ENCODE measurements around the gene CTNNAL1.

DNA sequence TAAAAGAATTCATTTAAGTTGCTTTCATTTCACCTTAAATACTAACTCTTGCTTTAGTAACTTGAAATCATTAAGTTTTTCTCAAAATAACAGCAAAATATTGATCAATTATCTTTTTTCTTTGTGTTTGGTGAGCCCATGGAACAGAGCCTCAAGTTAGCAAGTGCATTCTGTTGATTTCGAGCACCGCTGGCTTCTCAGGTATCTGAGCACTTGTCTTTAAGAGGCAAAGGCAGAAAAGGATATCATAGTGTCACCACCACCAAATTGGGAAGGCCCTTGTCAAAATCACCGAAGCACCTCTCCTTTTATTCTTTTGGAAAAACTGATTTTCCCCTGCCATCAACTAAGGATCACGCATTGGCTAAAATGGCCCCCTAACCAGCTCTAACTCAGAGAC, 17.1 kb upstream of the CTNNAL1 start:
- TF ChIP-seq FOXM1 (IDR thresholded peaks at IDR 0.05; ENCODE audit: borderline replicate concordance, low read depth) (no peak), RAD21 (IDR thresholded peaks at IDR 0.05; ENCODE audit: low read depth) (no peak), EP300 (IDR thresholded peaks at IDR 0.05; ENCODE audit: borderline replicate concordance) (no peak), CEBPB (IDR thresholded peaks at IDR 0.05) (no peak), YY1 (IDR thresholded peaks at IDR 0.05; ENCODE audit: low read depth) (no peak), TEAD4 (IDR thresholded peaks at IDR 0.05) (no peak), EGR1 (IDR thresholded peaks at IDR 0.05) (no peak), NFIC (IDR thresholded peaks at IDR 0.05) (no peak), TAF1 (IDR thresholded peaks at IDR 0.05; ENCODE audit: low read depth) (no peak), TCF12 (IDR thresholded peaks at IDR 0.05; ENCODE audit: low read depth) (no peak), ZBTB7A (IDR thresholded peaks at IDR 0.05; ENCODE audit: low read depth) (no peak)
- TF ChIP-seq, protein P1, sequence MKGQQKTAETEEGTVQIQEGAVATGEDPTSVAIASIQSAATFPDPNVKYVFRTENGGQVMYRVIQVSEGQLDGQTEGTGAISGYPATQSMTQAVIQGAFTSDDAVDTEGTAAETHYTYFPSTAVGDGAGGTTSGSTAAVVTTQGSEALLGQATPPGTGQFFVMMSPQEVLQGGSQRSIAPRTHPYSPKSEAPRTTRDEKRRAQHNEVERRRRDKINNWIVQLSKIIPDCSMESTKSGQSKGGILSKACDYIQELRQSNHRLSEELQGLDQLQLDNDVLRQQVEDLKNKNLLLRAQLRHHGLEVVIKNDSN (IDR thresholded peaks at IDR 0.05), result no peak
- TF ChIP-seq, protein P2, sequence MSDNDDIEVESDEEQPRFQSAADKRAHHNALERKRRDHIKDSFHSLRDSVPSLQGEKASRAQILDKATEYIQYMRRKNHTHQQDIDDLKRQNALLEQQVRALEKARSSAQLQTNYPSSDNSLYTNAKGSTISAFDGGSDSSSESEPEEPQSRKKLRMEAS (IDR thresholded peaks at IDR 0.05), result no peak
- TF ChIP-seq, protein P3, sequence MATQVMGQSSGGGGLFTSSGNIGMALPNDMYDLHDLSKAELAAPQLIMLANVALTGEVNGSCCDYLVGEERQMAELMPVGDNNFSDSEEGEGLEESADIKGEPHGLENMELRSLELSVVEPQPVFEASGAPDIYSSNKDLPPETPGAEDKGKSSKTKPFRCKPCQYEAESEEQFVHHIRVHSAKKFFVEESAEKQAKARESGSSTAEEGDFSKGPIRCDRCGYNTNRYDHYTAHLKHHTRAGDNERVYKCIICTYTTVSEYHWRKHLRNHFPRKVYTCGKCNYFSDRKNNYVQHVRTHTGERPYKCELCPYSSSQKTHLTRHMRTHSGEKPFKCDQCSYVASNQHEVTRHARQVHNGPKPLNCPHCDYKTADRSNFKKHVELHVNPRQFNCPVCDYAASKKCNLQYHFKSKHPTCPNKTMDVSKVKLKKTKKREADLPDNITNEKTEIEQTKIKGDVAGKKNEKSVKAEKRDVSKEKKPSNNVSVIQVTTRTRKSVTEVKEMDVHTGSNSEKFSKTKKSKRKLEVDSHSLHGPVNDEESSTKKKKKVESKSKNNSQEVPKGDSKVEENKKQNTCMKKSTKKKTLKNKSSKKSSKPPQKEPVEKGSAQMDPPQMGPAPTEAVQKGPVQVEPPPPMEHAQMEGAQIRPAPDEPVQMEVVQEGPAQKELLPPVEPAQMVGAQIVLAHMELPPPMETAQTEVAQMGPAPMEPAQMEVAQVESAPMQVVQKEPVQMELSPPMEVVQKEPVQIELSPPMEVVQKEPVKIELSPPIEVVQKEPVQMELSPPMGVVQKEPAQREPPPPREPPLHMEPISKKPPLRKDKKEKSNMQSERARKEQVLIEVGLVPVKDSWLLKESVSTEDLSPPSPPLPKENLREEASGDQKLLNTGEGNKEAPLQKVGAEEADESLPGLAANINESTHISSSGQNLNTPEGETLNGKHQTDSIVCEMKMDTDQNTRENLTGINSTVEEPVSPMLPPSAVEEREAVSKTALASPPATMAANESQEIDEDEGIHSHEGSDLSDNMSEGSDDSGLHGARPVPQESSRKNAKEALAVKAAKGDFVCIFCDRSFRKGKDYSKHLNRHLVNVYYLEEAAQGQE (IDR thresholded peaks at IDR 0.05; ENCODE audit: low read depth), result no peak

Data from Ishikawa (cell line).